ENCODE measurements around the gene RADX.
"Not testable (repeated sequence)": the region's sequence is repeated elsewhere in the genome, so short reads cannot be mapped to it uniquely, and the experiment has no call there.

The RADX gene

GRCh38 chrX:106649523-106650428 is 38.0 kb downstream of the RADX start:
- no peaks in the 10 kb centered on the region for H3K27me3 Mint-ChIP-seq
- no peak overlapping the region for H3K27ac Mint-ChIP-seq
- H3K4me1 Mint-ChIP-seq, result peaks cover 5% of the 10 kb centered on the region
- peaks cover 19% of the 10 kb centered on the region for H3K36me3 Mint-ChIP-seq
- no peak overlapping the region for H3K4me3 Mint-ChIP-seq
- H3K9me3 Mint-ChIP-seq, result no peaks in the 10 kb centered on the region

- not testable (repeated sequence) for H3K9me3 Mint-ChIP-seq, H3K4me3 Mint-ChIP-seq, H3K27ac Mint-ChIP-seq, H3K4me1 Mint-ChIP-seq, H3K27me3 Mint-ChIP-seq
- H3K36me3 Mint-ChIP-seq, result peaks cover 20% of the 10 kb centered on the region
These were observed 41.8 kb downstream of the RADX start for GRCh38 chrX:106653625-106654024.

DNA sequence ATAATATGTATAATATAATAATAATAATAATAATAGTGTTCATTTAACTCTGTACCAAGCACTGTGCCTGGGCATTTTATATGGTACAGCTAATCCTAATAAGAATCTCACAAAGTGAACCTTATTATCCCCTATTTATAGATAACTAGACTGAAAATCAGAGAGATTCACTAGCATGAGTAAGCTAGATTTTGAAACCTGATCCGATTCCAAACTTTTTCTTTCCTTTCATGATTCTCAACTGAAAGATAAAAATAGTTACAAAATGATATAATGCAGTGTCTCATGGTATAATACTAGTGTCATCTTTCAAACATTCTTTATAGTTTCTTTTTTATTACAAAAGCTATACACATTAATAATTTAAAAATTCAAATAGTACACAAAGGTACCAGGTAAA is 58.9 kb downstream of the RADX start:
- H3K9me3 Mint-ChIP-seq, result no peaks in the 10 kb centered on the region
- H3K4me1 Mint-ChIP-seq, result no peaks in the 10 kb centered on the region
- H3K27ac Mint-ChIP-seq, result no peak overlapping the region
- H3K4me3 Mint-ChIP-seq, result no peak overlapping the region
- peaks cover 11% of the 10 kb centered on the region for H3K36me3 Mint-ChIP-seq
- H3K27me3 Mint-ChIP-seq, result no peaks in the 10 kb centered on the region

- Mint-ChIP-seq H3K27ac (no peak overlapping the region), H3K27me3 (no peaks in the 10 kb centered on the region), H3K4me3 (no peak overlapping the region), H3K4me1 (no peaks in the 10 kb centered on the region), H3K36me3 (peaks cover 8% of the 10 kb centered on the region), H3K9me3 (no peaks in the 10 kb centered on the region)
These were observed 60.7 kb downstream of the RADX start for GRCh38 chrX:106672527-106672926.

DNA sequence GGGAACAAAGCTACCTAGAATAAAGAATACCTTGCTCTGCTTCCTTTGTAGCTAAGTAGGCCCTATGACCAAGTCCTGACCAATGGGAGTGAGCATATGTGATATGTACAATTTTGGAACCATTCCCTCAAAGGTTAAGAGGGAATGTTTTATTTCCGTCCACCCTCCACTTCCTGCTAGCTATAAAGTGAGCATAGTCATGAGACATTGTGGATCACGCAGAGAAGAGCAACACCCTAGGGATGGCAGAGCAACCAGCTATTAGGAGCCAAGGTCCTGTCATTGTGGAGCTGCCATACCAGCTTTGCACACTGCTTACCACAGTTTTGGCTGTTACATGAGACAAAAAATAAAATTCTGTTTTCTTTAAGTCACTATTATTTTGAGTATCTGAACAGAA is 68.9 kb downstream of the RADX start:
- H3K27ac Mint-ChIP-seq, result no peak overlapping the region
- no peak overlapping the region for H3K4me3 Mint-ChIP-seq

GRCh38 chrX:106684207-106684606 is 72.4 kb downstream of the RADX start:
- no peaks in the 10 kb centered on the region for H3K4me1 Mint-ChIP-seq
- no peak overlapping the region for H3K27ac Mint-ChIP-seq
- no peak overlapping the region for H3K4me3 Mint-ChIP-seq
- peaks cover 1% of the 10 kb centered on the region for H3K27me3 Mint-ChIP-seq
- H3K9me3 Mint-ChIP-seq, result peaks cover 8% of the 10 kb centered on the region
- no peaks in the 10 kb centered on the region for H3K36me3 Mint-ChIP-seq

More for the DNA sequence above, 68.9 kb downstream of the RADX start:
- no peaks in the 10 kb centered on the region for H3K36me3 Mint-ChIP-seq
- H3K9me3 Mint-ChIP-seq, result peaks cover 8% of the 10 kb centered on the region
- H3K27me3 Mint-ChIP-seq, result no peaks in the 10 kb centered on the region
- H3K4me1 Mint-ChIP-seq, result no peaks in the 10 kb centered on the region

DNA sequence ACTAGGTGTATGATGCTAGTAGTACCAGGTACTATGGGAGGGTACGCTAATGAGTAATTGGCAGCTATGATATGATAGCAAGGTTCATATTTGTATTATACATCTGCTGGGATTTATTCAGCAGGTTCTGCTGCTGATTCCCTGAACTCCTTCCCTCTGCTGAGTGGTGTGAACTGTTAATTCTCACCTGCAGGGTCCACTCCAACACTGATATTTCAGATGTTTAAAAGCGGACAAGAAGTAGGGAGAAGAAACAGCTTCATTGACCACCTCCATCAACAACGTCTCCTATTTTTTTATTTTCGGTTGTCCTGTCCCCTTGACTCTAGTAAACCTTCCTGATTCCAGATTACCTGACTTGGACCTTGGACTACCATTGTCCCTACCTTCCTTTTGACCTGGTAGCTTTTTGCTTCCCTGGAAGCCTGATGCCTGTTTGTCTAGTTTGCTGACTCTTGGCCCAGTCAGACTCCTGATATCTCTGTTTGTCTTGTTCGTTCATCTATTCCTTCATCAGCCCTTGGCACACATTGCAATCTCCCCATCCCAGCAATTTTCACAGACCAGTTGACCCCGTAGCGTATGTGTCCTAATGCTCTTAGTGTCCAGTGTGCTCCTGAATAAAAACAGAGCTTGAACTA is 80.8 kb downstream of the RADX start:
- H3K9me3 Mint-ChIP-seq, result no peaks in the 10 kb centered on the region

DNA sequence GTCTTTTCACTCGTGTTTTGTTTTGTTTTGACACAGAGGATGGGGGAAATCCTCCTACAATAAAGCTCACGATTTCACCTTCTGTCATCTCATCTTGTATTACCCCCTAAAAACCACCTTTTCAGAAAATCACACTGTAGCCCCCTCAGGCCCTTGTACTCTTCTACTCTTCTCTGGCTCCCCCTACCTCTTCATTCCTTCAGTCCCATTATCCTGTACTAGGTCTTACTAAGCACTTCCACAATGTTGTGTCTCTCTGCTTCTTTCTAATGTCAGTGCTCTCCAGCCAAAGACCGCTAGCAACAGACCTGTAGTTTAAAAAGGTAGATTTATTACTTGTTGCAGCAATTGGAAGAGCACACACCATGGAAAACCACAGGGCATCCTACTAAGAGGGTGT is 84.7 kb downstream of the RADX start:
- H3K27me3 Mint-ChIP-seq, result peaks cover 4% of the 10 kb centered on the region
- H3K27ac Mint-ChIP-seq, result no peak overlapping the region
- H3K4me1 Mint-ChIP-seq, result no peaks in the 10 kb centered on the region
- no peaks in the 10 kb centered on the region for H3K9me3 Mint-ChIP-seq
- H3K4me3 Mint-ChIP-seq, result no peak overlapping the region
- no peaks in the 10 kb centered on the region for H3K36me3 Mint-ChIP-seq

More for the DNA sequence above, 80.8 kb downstream of the RADX start:
- Mint-ChIP-seq H3K36me3 (no peaks in the 10 kb centered on the region), H3K4me3 (no peak overlapping the region), H3K4me1 (no peaks in the 10 kb centered on the region), H3K27ac (no peak overlapping the region), H3K27me3 (peaks cover 3% of the 10 kb centered on the region)

GRCh38 chrX:106698693-106699092 is 86.9 kb downstream of the RADX start:
- no peaks in the 10 kb centered on the region for H3K36me3 Mint-ChIP-seq
- H3K4me1 Mint-ChIP-seq, result no peaks in the 10 kb centered on the region
- H3K4me3 Mint-ChIP-seq, result no peak overlapping the region
- H3K27ac Mint-ChIP-seq, result no peak overlapping the region
- peaks cover 7% of the 10 kb centered on the region for H3K27me3 Mint-ChIP-seq
- no peaks in the 10 kb centered on the region for H3K9me3 Mint-ChIP-seq

- Mint-ChIP-seq H3K36me3 (no peaks in the 10 kb centered on the region), H3K27me3 (peaks cover 4% of the 10 kb centered on the region), H3K4me1 (no peaks in the 10 kb centered on the region), H3K27ac (no peak overlapping the region), H3K9me3 (no peaks in the 10 kb centered on the region), H3K4me3 (no peak overlapping the region)
These were observed 90.9 kb downstream of the RADX start for GRCh38 chrX:106702636-106703035.

DNA sequence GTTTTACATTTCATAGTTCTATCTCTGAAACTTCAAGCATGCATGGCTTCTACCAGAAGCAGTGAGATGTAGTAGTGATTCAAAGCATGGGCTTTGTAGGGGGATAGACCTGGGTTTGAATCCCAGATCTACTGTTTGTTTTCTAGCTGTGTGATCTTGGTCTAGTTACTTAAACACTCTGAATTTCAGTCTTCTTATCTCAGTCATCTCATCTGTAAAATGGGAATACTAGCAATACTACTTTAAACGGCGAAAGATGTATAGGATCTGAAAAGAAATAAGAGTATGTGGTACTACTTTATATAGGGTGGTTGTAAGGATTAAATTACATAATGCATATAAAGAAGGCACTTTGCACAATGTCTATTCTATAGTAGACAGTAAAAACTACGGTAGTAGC is 94.7 kb downstream of the RADX start:
- Mint-ChIP-seq H3K27me3 (peaks cover 2% of the 10 kb centered on the region), H3K9me3 (no peaks in the 10 kb centered on the region), H3K4me1 (no peaks in the 10 kb centered on the region), H3K27ac (no peak overlapping the region), H3K4me3 (no peak overlapping the region), H3K36me3 (no peaks in the 10 kb centered on the region)

DNA sequence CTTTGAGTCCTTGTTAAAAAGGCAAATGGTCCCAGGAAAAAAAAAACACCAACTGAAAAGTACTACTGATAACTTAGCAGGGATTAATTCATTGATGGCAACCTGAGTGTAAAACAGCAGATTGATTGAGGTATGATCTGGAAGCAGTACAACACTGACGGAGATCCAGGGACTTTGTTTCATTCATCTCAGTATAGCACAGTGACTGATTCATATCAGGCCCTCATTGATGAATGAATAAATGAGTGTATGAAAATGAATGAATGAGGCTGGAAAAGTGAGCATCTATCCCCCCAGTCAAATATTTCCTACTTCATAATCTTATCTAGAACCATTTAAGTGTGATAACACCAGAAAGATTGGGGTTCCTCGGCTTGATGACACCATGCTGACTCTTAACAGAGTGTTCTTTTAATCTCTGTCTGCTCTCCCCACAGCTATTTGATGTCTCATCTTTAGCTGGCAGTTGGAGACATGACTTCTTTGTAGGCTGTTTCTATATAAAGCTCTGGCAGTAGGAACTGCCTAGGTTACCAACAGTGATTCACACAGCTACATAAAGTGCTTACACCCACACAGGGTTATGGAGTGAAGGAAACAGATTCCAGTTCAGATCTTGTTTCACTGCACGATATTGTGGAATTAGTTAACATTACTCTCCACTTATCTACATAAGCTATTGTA is 96.1 kb downstream of the RADX start:
- no peak overlapping the region for H3K4me3 Mint-ChIP-seq
- no peaks in the 10 kb centered on the region for H3K4me1 Mint-ChIP-seq
- H3K36me3 Mint-ChIP-seq, result no peaks in the 10 kb centered on the region
- H3K9me3 Mint-ChIP-seq, result no peaks in the 10 kb centered on the region
- H3K27ac Mint-ChIP-seq, result no peak overlapping the region
- no peaks in the 10 kb centered on the region for H3K27me3 Mint-ChIP-seq

DNA sequence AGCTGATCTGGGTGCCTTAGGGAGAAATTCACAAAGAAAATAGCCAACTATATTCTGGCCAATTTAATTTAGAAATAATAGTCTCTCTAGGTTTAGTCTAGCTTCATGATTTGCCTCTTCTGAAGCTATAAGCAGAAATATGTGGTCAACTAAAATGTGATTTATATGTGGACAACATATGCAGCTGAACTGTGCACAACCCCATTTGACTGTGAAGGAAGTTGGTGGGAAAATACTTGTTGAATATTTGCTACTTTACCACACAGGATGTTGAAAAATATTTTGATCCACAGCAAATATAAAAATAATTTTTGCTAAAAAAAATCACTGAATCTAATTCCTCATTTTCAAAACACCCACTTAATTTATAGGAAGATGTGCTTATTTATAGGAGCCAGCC is 99.0 kb downstream of the RADX start:
- Mint-ChIP-seq H3K9me3 (no peaks in the 10 kb centered on the region), H3K4me3 (no peak overlapping the region), H3K27me3 (no peaks in the 10 kb centered on the region), H3K36me3 (no peaks in the 10 kb centered on the region), H3K27ac (no peak overlapping the region), H3K4me1 (no peaks in the 10 kb centered on the region)

GRCh38 chrX:106711375-106711774 is 99.6 kb downstream of the RADX start:
- H3K27me3 Mint-ChIP-seq, result no peaks in the 10 kb centered on the region
- no peaks in the 10 kb centered on the region for H3K36me3 Mint-ChIP-seq
- no peak overlapping the region for H3K4me3 Mint-ChIP-seq
- H3K4me1 Mint-ChIP-seq, result no peaks in the 10 kb centered on the region
- H3K27ac Mint-ChIP-seq, result no peak overlapping the region
- H3K9me3 Mint-ChIP-seq, result no peaks in the 10 kb centered on the region

DNA sequence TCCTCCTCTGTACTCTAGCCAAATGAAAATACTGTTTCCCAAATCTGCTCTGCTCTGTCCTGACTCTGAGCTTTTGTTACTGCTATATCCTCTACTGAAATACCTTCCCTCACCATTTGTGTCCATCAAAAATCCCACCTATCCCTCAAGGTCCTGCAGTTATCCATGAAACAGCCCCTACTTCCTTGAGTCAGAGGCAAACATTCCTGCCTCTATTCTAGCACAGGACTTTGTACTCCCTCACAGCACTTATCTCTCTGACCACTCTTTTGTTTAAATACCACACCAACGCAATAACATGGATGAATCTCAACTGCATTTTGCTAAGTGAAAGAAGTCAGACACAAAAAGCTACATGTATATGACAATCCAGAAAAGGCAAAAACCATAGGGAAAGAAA is 104.2 kb downstream of the RADX start:
- Mint-ChIP-seq H3K4me1 (no peaks in the 10 kb centered on the region), H3K27me3 (no peaks in the 10 kb centered on the region), H3K36me3 (no peaks in the 10 kb centered on the region), H3K4me3 (no peak overlapping the region), H3K27ac (no peak overlapping the region), H3K9me3 (no peaks in the 10 kb centered on the region)

DNA sequence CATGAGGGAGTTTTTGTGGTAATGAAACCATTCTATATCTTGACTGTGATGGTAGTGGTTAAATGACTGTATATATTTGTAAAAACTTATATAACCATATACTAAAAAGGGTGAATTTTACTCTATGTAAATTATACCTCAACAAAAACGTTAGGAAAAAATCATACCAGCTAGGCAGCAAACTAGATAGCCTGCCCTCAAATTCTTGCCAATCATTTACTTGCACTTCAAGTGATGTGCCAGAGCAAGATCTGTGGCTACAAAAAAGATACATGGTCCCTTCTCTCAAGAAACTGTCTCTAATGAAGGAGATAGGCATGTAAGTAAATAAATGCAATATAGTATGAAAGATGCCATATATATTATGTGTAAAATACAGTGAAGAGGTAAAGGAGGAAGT is 104.7 kb downstream of the RADX start:
- no peaks in the 10 kb centered on the region for H3K9me3 Mint-ChIP-seq
- no peaks in the 10 kb centered on the region for H3K27me3 Mint-ChIP-seq
- H3K27ac Mint-ChIP-seq, result no peak overlapping the region
- no peak overlapping the region for H3K4me3 Mint-ChIP-seq
- H3K4me1 Mint-ChIP-seq, result no peaks in the 10 kb centered on the region
- no peaks in the 10 kb centered on the region for H3K36me3 Mint-ChIP-seq

Measured in activated naive CD4-positive, alpha-beta T cell treated with anti-CD3 and anti-CD28 coated beads, Interleukin-2, amount 50 U/mL, for 24 hours (primary cell).